GM23338 (cell line): ENCODE results near the gene FER.

Experiments
- CREB1 ChIP-seq: fragments of 250-450 bp; sonication (Bioruptor Pico); IDR thresholded peaks from 2 replicates; pipeline ENCODE4 v1.5.0; 2020; ENCODE audit warnings: low read depth, mild to moderate bottlenecking, moderate library complexity
- CTCF ChIP-seq, 2 experiments: fragments of 200-600 bp in 1 of 2; sonication (generic) in 1 of 2; conservative IDR thresholded peaks; 2 replicates each; pipeline versions ENCODE4 v1.5.1 to v1.6.1; 2016 to 2017; ENCODE audit warnings: antibody characterized with exemption in 2 of 2, low read depth in 2 of 2, mild to moderate bottlenecking in 2 of 2, moderate library complexity in 1 of 2
- ETS1 ChIP-seq: IDR thresholded peaks from 2 replicates; pipeline ENCODE4 v1.6.1; 2016; ENCODE audit warnings: antibody characterized with exemption
- EZH2 ChIP-seq: fragments of 200-600 bp; sonication (generic); IDR thresholded peaks from one replicate; pipeline ENCODE4 v1.8.0; 2017; ENCODE audit warnings: antibody characterized with exemption, mild to moderate bottlenecking, low read depth; ENCODE audit not compliant: unreplicated experiment
- EZH2phosphoT487 ChIP-seq: fragments of 200-600 bp; sonication (generic); IDR thresholded peaks from one replicate; pipeline ENCODE4 v1.8.1; 2018; ENCODE audit warnings: antibody characterized with exemption; ENCODE audit not compliant: unreplicated experiment
- NANOG ChIP-seq: IDR thresholded peaks from 2 replicates; pipeline ENCODE4 v1.6.1; 2016; ENCODE audit warnings: antibody characterized with exemption, borderline replicate concordance
- POLR2AphosphoS5 ChIP-seq: IDR thresholded peaks from 2 replicates; pipeline ENCODE4 v1.6.1; 2016; ENCODE audit warnings: antibody characterized with exemption, low read depth
- REST ChIP-seq: IDR thresholded peaks from one replicate; pipeline ENCODE4 v1.6.1; 2018; ENCODE audit warnings: antibody characterized with exemption; ENCODE audit not compliant: unreplicated experiment
- ZNF331 ChIP-seq: fragments of 250-450 bp; sonication (Bioruptor Pico); IDR thresholded peaks from 2 replicates; pipeline ENCODE4 v1.5.0; 2020; ENCODE audit warnings: low read depth, mild to moderate bottlenecking, moderate library complexity

- TF ChIP-seq CTCF (conservative IDR thresholded peaks at IDR 0.05; ENCODE audit: low read depth in 2 of 2) (no peak), CREB1 (CRISPR knock-in tag) (no peak), NANOG (no peak), REST (no peak), POLR2AphosphoS5 (no peak), ZNF331 (CRISPR knock-in tag) (no peak), EZH2 (no peak), ETS1 (no peak), EZH2phosphoT487 (no peak)
These were observed 282.9 kb downstream of the FER start for GRCh38 chr5:109030360-109031143.
